ENCODE data around the gene NPB. TPM values are rescaled to one million over a fixed set of nuclear protein-coding genes. Genes with fewer than 3 reads are reported as not detected.

The NPB gene
- total and polyA plus RNA-seq, 2 of the 8 experiments (the other 6 are each of a cell fraction or from before 2014, with no cell fraction given) = 1.5 to 2.5 TPM

GRCh38 chr17:81927152-81927652 lies 25.2 kb downstream of the NPB start:
- Histone ChIP-seq H2BK5ac (ENCODE audit: low read depth, low read length) (peak overlapping the region; percentile 75; the same call in 1 of the 2 replicates), H3K18ac (ENCODE audit: extremely low read depth, low read length) (no peak overlapping the region), H4K91ac (replicated peaks; ENCODE audit: insufficient read length, low read length) (no peak overlapping the region), H2BK15ac (ENCODE audit: low read length) (no peak overlapping the region), H3K23ac (ENCODE audit: insufficient read length) (no peak overlapping the region), H3K56ac (replicated peaks; ENCODE audit: insufficient read length, low read depth, low read length) (no peak overlapping the region), H3K4me3 (ENCODE audit: extremely low read depth in 1 of 4, insufficient read depth in 2 of 4, low read depth in 3 of 4, low read length in 4 of 4) (peak overlapping the region; percentile 67 to 89 (median 70)), H4K20me1 (replicated peaks in 1 of 2; ENCODE audit: control insufficient read depth in 1 of 2, insufficient read depth in 2 of 2, low read length in 2 of 2) (peaks cover 9 to 26% of the 10 kb centered on the region in 2 experiments), H4K5ac (ENCODE audit: insufficient read length, low read depth, low read length) (no peak overlapping the region), H2AFZ (ENCODE audit: low read length) (no peak overlapping the region), H3K36me3 (ENCODE audit: control insufficient read depth in 2 of 4, insufficient read depth in 4 of 4, low read length in 3 of 4) (peaks cover 0 to 6% (median 3%) of the 10 kb centered on the region in 4 experiments; a peak in 3 of 8 replicates), H2BK12ac (ENCODE audit: low read depth, low read length) (no peak overlapping the region), H3K4me2 (ENCODE audit: insufficient read depth in 1 of 2, low read depth in 2 of 2, low read length in 2 of 2) (peak overlapping the region; percentile 78 to 88), H3K23me2 (ENCODE audit: low read depth, low read length) (peaks cover 15% of the 10 kb centered on the region; the same call in 1 of the 2 replicates), H3K27me3 (replicated peaks in 1 of 4; ENCODE audit: control insufficient read depth in 3 of 4, extremely low read depth in 1 of 4, insufficient read depth in 3 of 4, low read length in 3 of 4) (peaks cover 0 to 12% (median 9%) of the 10 kb centered on the region in 4 experiments; a peak in 4 of 7 replicates), H2AK5ac (ENCODE audit: low read depth, low read length) (no peak overlapping the region), H4K8ac (ENCODE audit: extremely low read depth, insufficient read depth, low read length) (peak overlapping the region; percentile 30; the same call in 1 of the 2 replicates), H3K4ac (replicated peaks; ENCODE audit: insufficient read length, low read depth, low read length) (no peak overlapping the region), H2BK20ac (ENCODE audit: low read length) (no peak overlapping the region), H3K27ac (ENCODE audit: low read depth, low read length) (peak overlapping the region; percentile 72; the same call in 1 of the 2 replicates), H3K9ac (replicated peaks in 1 of 4; ENCODE audit: extremely low read depth in 1 of 4, low read depth in 3 of 4, low read length in 3 of 4) (peak overlapping the region in 3 of 4 experiments; percentile 38 to 52 (median 45); a peak in 3 of 7 replicates), H3K79me2 (ENCODE audit: control insufficient read depth in 1 of 2, insufficient read depth in 2 of 2, low read length in 2 of 2) (peaks cover 6 to 42% of the 10 kb centered on the region in 2 experiments; a peak in 3 of 4 replicates), H3K79me1 (ENCODE audit: low read depth, low read length) (peaks cover 27% of the 10 kb centered on the region), H3K9me3 (ENCODE audit: insufficient read depth in 2 of 2, low read depth in 1 of 2, low read length in 1 of 2) (no peaks in the 10 kb centered on the region), H3K4me1 (replicated peaks in 1 of 4; ENCODE audit: control insufficient read depth in 3 of 4, insufficient read depth in 4 of 4, low read length in 3 of 4) (peaks cover 0 to 41% (median 32%) of the 10 kb centered on the region in 4 experiments; a peak in 6 of 7 replicates), H2BK120ac (replicated peaks; ENCODE audit: low read depth, low read length) (no peak overlapping the region), H3K14ac (ENCODE audit: insufficient read length) (no peak overlapping the region)
- ChIA-PET CTCF (ENCODE audit: partially characterized antibody) (interaction anchor here (0.8 to 3.0 kb wide), 7 partner anchors 12 to 101 kb away, joined by 3 to 12 read pairs (median 5); partner anchors contain the start of genes CENPX and LRRC45), POLR2A (ENCODE audit: partially characterized antibody) (interaction anchor here (0.8 to 14.6 kb wide), 20 partner anchors 8 to 225 kb away, joined by 3 to 150 read pairs (median 5); partner anchors contain the start of genes NPB, PCYT2, PYCR1 and SIRT7)
- DNase-seq (ENCODE audit: low read depth in 1 of 2, low spot score in 2 of 2) (no peak), FAIRE-seq (no peak)
- 0% methylated on average over 14 of the region's 78 CpGs; no CpG with 5 or more reads in 1 of the 2 experiments for WGBS, 2 experiments (ENCODE audit: extremely low coverage in 1 of 2, insufficient coverage in 1 of 2, insufficient read length in 1 of 2, insufficient replicate concordance in 2 of 2, low coverage in 1 of 2, low lambda C conversion rate in 2 of 2, missing lambda C conversion rate in 1 of 2)
- no peak for TF ChIP-seq BCL11A (IDR thresholded peaks at IDR 0.05; ENCODE audit: low read depth in 2 of 2, low read length in 2 of 2)
- TF ChIP-seq CHD2 (IDR thresholded peaks at IDR 0.05; ENCODE audit: low read length) = no peak
- TF ChIP-seq HDAC2 (IDR thresholded peaks at IDR 0.05; ENCODE audit: borderline replicate concordance in 1 of 2, low read depth in 2 of 2, low read length in 2 of 2) = no peak
- no peak for TF ChIP-seq KDM4A (IDR thresholded peaks at IDR 0.05; ENCODE audit: low read depth, low read length, severe bottlenecking)
- no peak for TF ChIP-seq JUN (IDR thresholded peaks at IDR 0.05; ENCODE audit: low read depth, low read length)
- no peak for TF ChIP-seq CBX5 (IDR thresholded peaks at IDR 0.05; ENCODE audit: low read depth, low read length)
- TF ChIP-seq ATF3 (IDR thresholded peaks at IDR 0.05; ENCODE audit: insufficient read depth, low read depth, low read length) = no peak
- TF ChIP-seq TAF1 (IDR thresholded peaks at IDR 0.05; ENCODE audit: low read depth, low read length) = 0 out of 2 replicates have a peak, but pooled peaks have one; percentile 2
- no peak for TF ChIP-seq SP4 (IDR thresholded peaks at IDR 0.05; ENCODE audit: low read length)
- TF ChIP-seq PHF8 (conservative IDR thresholded peaks at IDR 0.05; ENCODE audit: low read depth, low read length) = 0 out of 2 replicates have a peak, but pooled peaks have one; percentile 11
- no peak for TF ChIP-seq RFX5 (IDR thresholded peaks at IDR 0.05; ENCODE audit: borderline replicate concordance, low read depth, low read length)
- TF ChIP-seq TBP (IDR thresholded peaks at IDR 0.05; ENCODE audit: low read depth, low read length) = no peak
